Gastrocnemius medialis (tissue), 4 donors: ENCODE results near the gene CACNA2D1.

Experiments
- CTCF ChIP-seq, 5 experiments: fragments of 450-650 bp in 3 of 5; fragments of 200-600 bp in 2 of 5; sonication (generic) in 2 of 5; IDR thresholded peaks in 4 of 5; conservative IDR thresholded peaks in 1 of 5; 1 replicate in 4 of 5; 2 replicates in 1 of 5; pipeline ENCODE4 v1.5.1; 2016 to 2019; ENCODE audit warnings: antibody characterized with exemption in 5 of 5, mild to moderate bottlenecking in 3 of 5, moderate library complexity in 3 of 5
- POLR2A ChIP-seq, 2 donors: fragments of 450-650 bp; IDR thresholded peaks; one replicate each; pipeline ENCODE4 v1.6.1; 2017; ENCODE audit warnings: antibody characterized with exemption in 2 of 2, mild to moderate bottlenecking in 2 of 2, moderate library complexity in 2 of 2

DNA sequence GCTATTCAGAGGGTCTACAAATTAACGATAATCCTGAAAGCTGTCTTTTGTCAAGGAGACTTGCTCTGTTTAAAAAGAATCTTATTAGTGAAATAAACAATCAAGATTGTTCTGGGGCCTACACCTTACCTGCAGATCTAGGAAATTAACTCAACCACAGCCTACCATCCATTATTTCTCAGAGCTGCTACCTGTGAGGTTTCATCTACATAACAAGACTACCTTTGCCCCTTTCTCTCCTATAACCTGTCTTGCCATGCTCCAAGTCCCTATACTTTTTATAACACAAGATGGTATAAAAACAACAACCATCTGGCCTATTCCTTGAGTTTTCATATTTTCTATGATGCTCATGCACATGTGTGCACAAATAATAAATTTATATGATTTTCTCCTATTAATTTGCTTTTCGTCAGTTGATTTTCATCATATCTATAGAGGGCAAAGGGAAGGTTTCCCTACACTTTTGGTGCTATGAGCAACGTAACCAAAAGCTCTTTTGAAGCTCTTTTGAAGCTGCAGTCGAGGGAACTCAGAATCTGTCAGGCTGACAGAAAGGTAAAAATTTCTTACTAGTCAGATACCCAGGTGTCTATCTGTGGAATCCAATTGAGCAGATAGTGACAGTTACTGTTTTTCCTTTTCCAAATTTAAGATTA, 138.1 kb downstream of the CACNA2D1 start:
- TF ChIP-seq POLR2A (IDR thresholded peaks at IDR 0.05) = no peak
- no peak for TF ChIP-seq CTCF (IDR thresholded peaks at IDR 0.05 in 4 of 5, conservative IDR thresholded peaks at IDR 0.05 in 1 of 5)
